ENCODE data around the gene MPP7. TPM values are rescaled to one million over a fixed set of nuclear protein-coding genes. Genes with fewer than 3 reads are reported as not detected.

MPP7 gene
- total and polyA plus RNA-seq, 2 of the 8 experiments (the other 6 are each of a cell fraction or from before 2014, with no cell fraction given): 1.9 to 9.3 TPM

DNA sequence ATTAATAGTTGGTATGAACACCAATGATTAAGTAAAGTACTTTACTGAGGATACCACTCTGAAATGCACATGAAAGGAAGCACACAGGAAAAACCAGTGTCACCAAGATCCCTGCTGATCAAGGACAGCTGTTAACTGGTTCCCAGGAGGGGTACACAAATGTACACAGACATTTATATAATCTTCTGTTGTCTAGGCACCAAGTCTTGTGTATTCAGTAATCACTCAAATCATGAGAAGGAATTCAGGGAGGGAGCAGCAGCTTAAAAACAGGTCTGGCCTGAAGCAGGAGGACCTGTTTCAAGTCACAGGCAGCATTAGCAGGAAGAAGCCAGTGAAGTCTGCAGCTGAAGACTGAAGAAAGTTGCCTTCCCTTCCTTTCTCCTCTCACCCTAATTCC, 18.7 kb downstream of the MPP7 start (continued):
- TF ChIP-seq, protein P1, sequence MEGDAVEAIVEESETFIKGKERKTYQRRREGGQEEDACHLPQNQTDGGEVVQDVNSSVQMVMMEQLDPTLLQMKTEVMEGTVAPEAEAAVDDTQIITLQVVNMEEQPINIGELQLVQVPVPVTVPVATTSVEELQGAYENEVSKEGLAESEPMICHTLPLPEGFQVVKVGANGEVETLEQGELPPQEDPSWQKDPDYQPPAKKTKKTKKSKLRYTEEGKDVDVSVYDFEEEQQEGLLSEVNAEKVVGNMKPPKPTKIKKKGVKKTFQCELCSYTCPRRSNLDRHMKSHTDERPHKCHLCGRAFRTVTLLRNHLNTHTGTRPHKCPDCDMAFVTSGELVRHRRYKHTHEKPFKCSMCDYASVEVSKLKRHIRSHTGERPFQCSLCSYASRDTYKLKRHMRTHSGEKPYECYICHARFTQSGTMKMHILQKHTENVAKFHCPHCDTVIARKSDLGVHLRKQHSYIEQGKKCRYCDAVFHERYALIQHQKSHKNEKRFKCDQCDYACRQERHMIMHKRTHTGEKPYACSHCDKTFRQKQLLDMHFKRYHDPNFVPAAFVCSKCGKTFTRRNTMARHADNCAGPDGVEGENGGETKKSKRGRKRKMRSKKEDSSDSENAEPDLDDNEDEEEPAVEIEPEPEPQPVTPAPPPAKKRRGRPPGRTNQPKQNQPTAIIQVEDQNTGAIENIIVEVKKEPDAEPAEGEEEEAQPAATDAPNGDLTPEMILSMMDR (IDR thresholded peaks at IDR 0.05; ENCODE audit: control extremely low read depth in 1 of 3, insufficient read depth in 1 of 3, low read depth in 1 of 3, low read length in 3 of 3): no peak
- TF ChIP-seq CEBPB (IDR thresholded peaks at IDR 0.05; ENCODE audit: low read depth, low read length) (no peak), SIRT6 (IDR thresholded peaks at IDR 0.05; ENCODE audit: low read length) (no peak)
- TF ChIP-seq, protein P2, sequence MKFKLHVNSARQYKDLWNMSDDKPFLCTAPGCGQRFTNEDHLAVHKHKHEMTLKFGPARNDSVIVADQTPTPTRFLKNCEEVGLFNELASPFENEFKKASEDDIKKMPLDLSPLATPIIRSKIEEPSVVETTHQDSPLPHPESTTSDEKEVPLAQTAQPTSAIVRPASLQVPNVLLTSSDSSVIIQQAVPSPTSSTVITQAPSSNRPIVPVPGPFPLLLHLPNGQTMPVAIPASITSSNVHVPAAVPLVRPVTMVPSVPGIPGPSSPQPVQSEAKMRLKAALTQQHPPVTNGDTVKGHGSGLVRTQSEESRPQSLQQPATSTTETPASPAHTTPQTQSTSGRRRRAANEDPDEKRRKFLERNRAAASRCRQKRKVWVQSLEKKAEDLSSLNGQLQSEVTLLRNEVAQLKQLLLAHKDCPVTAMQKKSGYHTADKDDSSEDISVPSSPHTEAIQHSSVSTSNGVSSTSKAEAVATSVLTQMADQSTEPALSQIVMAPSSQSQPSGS (IDR thresholded peaks at IDR 0.05; ENCODE audit: low read length): no peak

Measured in H1 (cell line).